Measurements from ENCODE around the gene TMPRSS15.

- TF ChIP-seq CTCF (IDR thresholded peaks at IDR 0.05): no peak
- TF ChIP-seq ZNF671 (CRISPR knock-in tag; IDR thresholded peaks at IDR 0.05): no peak
- no peak for TF ChIP-seq ATF2 (CRISPR knock-in tag; IDR thresholded peaks at IDR 0.05; ENCODE audit: borderline replicate concordance, low read depth)
- TF ChIP-seq ZNF232 (CRISPR knock-in tag; IDR thresholded peaks at IDR 0.05): no peak
- TF ChIP-seq NFYB (CRISPR knock-in tag; conservative IDR thresholded peaks at IDR 0.05; ENCODE audit: low read depth): no peak
- no peak for TF ChIP-seq E2F1 (CRISPR knock-in tag; IDR thresholded peaks at IDR 0.05)
- TF ChIP-seq FOXJ3 (CRISPR knock-in tag; IDR thresholded peaks at IDR 0.05; ENCODE audit: borderline replicate concordance): no peak
- no peak for TF ChIP-seq ZNF121 (CRISPR knock-in tag; IDR thresholded peaks at IDR 0.05)
Measured at GRCh38 chr21:18354947-18355346, 48.6 kb downstream of the TMPRSS15 start.

Data from WTC11 (cell line).